ENCODE results near the gene CMC2.

DNA sequence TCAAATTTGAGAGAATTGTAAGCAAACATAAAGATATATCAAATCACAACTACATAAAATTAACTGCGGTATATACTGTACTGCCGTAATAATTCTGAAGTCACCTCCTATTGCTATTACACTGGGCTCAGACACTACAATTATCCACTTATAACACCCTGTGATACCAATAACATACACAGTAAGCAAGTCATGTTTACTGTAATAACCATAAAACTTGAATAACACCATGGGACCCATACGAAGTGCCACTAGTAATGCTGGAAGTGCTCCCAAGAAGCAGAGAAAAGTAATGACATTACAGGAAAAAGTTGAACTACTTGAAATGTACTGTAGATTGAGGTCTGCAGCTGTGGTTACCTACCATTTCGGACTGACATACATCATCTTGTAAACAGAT is 24.0 kb downstream of the CMC2 start:
- TF ChIP-seq POLR2AphosphoS5 (IDR thresholded peaks at IDR 0.05; ENCODE audit: low read depth, low read length), result no peak
- TF ChIP-seq, protein P1, sequence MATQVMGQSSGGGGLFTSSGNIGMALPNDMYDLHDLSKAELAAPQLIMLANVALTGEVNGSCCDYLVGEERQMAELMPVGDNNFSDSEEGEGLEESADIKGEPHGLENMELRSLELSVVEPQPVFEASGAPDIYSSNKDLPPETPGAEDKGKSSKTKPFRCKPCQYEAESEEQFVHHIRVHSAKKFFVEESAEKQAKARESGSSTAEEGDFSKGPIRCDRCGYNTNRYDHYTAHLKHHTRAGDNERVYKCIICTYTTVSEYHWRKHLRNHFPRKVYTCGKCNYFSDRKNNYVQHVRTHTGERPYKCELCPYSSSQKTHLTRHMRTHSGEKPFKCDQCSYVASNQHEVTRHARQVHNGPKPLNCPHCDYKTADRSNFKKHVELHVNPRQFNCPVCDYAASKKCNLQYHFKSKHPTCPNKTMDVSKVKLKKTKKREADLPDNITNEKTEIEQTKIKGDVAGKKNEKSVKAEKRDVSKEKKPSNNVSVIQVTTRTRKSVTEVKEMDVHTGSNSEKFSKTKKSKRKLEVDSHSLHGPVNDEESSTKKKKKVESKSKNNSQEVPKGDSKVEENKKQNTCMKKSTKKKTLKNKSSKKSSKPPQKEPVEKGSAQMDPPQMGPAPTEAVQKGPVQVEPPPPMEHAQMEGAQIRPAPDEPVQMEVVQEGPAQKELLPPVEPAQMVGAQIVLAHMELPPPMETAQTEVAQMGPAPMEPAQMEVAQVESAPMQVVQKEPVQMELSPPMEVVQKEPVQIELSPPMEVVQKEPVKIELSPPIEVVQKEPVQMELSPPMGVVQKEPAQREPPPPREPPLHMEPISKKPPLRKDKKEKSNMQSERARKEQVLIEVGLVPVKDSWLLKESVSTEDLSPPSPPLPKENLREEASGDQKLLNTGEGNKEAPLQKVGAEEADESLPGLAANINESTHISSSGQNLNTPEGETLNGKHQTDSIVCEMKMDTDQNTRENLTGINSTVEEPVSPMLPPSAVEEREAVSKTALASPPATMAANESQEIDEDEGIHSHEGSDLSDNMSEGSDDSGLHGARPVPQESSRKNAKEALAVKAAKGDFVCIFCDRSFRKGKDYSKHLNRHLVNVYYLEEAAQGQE (IDR thresholded peaks at IDR 0.05; ENCODE audit: insufficient read depth in 1 of 2, low read depth in 2 of 2, low read length in 2 of 2), result no peak
- TF ChIP-seq SIN3A (IDR thresholded peaks at IDR 0.05; ENCODE audit: borderline replicate concordance, insufficient read depth, low read length), result no peak
- no peak for TF ChIP-seq FOXP2 (optimal IDR thresholded peaks at IDR 0.05; ENCODE audit: borderline replicate concordance, extremely low read depth, extremely low read length, insufficient read depth)
